HEK293T (cell line): Measurements from ENCODE around the gene ZCWPW1.
A peak's percentile ranks its signal among the peaks of the same experiment; 100 is the strongest.

Source experiments
- CTCF ChIA-PET: fragments of 350-600 bp; formaldehyde crosslinking; extraction: SDS; loops from one replicate; lab custom pipeline; 2021; ENCODE audit warnings: antibody characterized with exemption, inconsistent platforms; lab: Yijun Ruan, JAX
- POLR2A ChIA-PET: fragments of 350-600 bp; formaldehyde crosslinking; extraction: SDS; loops from one replicate; lab custom pipeline; 2020; ENCODE audit warnings: antibody characterized with exemption, inconsistent platforms; lab: Yijun Ruan, JAX
- DNase-seq: peaks from one replicate; pipeline ENCODE4 v3.0.0; 2012; ENCODE audit warnings: mixed read lengths; ENCODE audit errors: extremely low spot score
- ARNT ChIP-seq: fragments of 450-650 bp; IDR thresholded peaks from 2 replicates; pipeline ENCODE4 v1.6.1; 2017; ENCODE audit warnings: mild to moderate bottlenecking
- BHLHE40 ChIP-seq: fragments of 450-650 bp; IDR thresholded peaks from 2 replicates; pipeline ENCODE4 v1.6.1; 2016; ENCODE audit warnings: mild to moderate bottlenecking, moderate library complexity, borderline replicate concordance
- CTBP1 ChIP-seq: fragments of 450-650 bp; IDR thresholded peaks from 2 replicates; pipeline ENCODE4 v1.6.1; 2016; ENCODE audit warnings: borderline replicate concordance
- ELF4 ChIP-seq: fragments of 450-650 bp; IDR thresholded peaks from 2 replicates; pipeline ENCODE4 v1.6.1; 2017; ENCODE audit warnings: antibody characterized with exemption
- FOXA1 ChIP-seq: fragments of 450-650 bp; IDR thresholded peaks from 2 replicates; pipeline ENCODE4 v1.6.1; 2016; ENCODE audit warnings: mild to moderate bottlenecking
- FOXK2 ChIP-seq: fragments of 450-650 bp; IDR thresholded peaks from 2 replicates; pipeline ENCODE4 v1.6.1; 2016; ENCODE audit warnings: mild to moderate bottlenecking
- FOXM1 ChIP-seq: fragments of 450-650 bp; IDR thresholded peaks from 2 replicates; pipeline ENCODE4 v1.6.1; 2017; ENCODE audit warnings: mild to moderate bottlenecking, borderline replicate concordance
- HDGF ChIP-seq: fragments of 450-650 bp; IDR thresholded peaks from 2 replicates; pipeline ENCODE4 v1.6.1; 2017; ENCODE audit warnings: antibody characterized with exemption, borderline replicate concordance
- L3MBTL2 ChIP-seq: fragments of 450-650 bp; conservative IDR thresholded peaks from 2 replicates; pipeline ENCODE4 v1.6.1; 2016; ENCODE audit warnings: mild to moderate bottlenecking
- LEF1 ChIP-seq: fragments of 450-650 bp; IDR thresholded peaks from 2 replicates; pipeline ENCODE4 v1.6.1; 2017; ENCODE audit warnings: mild to moderate bottlenecking, borderline replicate concordance
- NFRKB ChIP-seq: fragments of 450-650 bp; IDR thresholded peaks from 2 replicates; pipeline ENCODE4 v1.6.1; 2016; ENCODE audit warnings: mild to moderate bottlenecking, moderate library complexity
- PKNOX1 ChIP-seq: fragments of 450-650 bp; IDR thresholded peaks from 2 replicates; pipeline ENCODE4 v1.6.1; 2016
- SP1 ChIP-seq: fragments of 450-650 bp; IDR thresholded peaks from 2 replicates; pipeline ENCODE4 v1.6.1; 2017
- SUZ12 ChIP-seq: fragments of 450-650 bp; IDR thresholded peaks from 2 replicates; pipeline ENCODE4 v1.6.1; 2016; ENCODE audit warnings: mild to moderate bottlenecking
- TARDBP ChIP-seq: fragments of 450-650 bp; IDR thresholded peaks from 2 replicates; pipeline ENCODE4 v1.6.1; 2016

Gene ZCWPW1

GRCh38 chr7:100472854-100473499 lies 44.5 kb upstream of the ZCWPW1 start:
- no peak for DNase-seq
- POLR2A ChIA-PET, result no interaction called here
- CTCF ChIA-PET, result no interaction called here
- no peak for TF ChIP-seq SUZ12
- no peak for TF ChIP-seq FOXK2

- ChIA-PET POLR2A (no interaction called here), CTCF (no interaction called here)
- no peak for DNase-seq
Measured at GRCh38 chr7:100472121-100472851, 43.8 kb upstream of the ZCWPW1 start.

GRCh38 chr7:100471021-100471420 lies 42.5 kb upstream of the ZCWPW1 start:
- no peak for DNase-seq
- POLR2A ChIA-PET, result no interaction called here
- CTCF ChIA-PET, result no interaction called here
- TF ChIP-seq FOXA1, result no peak
- no peak for TF ChIP-seq NFRKB
- no peak for TF ChIP-seq ARNT
- TF ChIP-seq FOXK2, result no peak
- no peak for TF ChIP-seq FOXM1
- no peak for TF ChIP-seq PKNOX1
- no peak for TF ChIP-seq SP1

More at GRCh38 chr7:100472121-100472851, 43.8 kb upstream of the ZCWPW1 start:
- TF ChIP-seq BHLHE40 (no peak), FOXK2 (no peak), PKNOX1 (no peak), ELF4 (no peak)

GRCh38 chr7:100469227-100470044 lies 40.9 kb upstream of the ZCWPW1 start:
- CTCF ChIA-PET, result interaction anchor here (0.5 to 1.5 kb wide), 9 partner anchors 9 to 95 kb away, joined by 3 to 13 read pairs (median 4); partner anchors contain the start of gene TSC22D4
- DNase-seq, result peak; percentile 90
- TF ChIP-seq SUZ12 (no peak), FOXK2 (no peak)
- POLR2A ChIA-PET, result interaction anchor here (0.8 to 1.6 kb wide), 4 partner anchors 10 to 405 kb away, joined by 3 to 5 read pairs (median 4); partner anchors contain the start of genes FBXO24, LRCH4, SRRT and TSC22D4

- TF ChIP-seq ELF4 (no peak), SUZ12 (no peak), TARDBP (no peak), SP1 (no peak), CTBP1 (no peak), L3MBTL2 (no peak), ARNT (no peak)
- DNase-seq, result no peak
- ChIA-PET POLR2A (no interaction called here), CTCF (interaction anchor here (1.2 kb wide), 1 partner anchor 97 kb away, joined by 4 read pairs; no protein-coding TSS in a partner anchor)
Measured at GRCh38 chr7:100467638-100468373, 39.3 kb upstream of the ZCWPW1 start.

GRCh38 chr7:100466653-100467605 lies 38.4 kb upstream of the ZCWPW1 start:
- DNase-seq, result no peak
- ChIA-PET CTCF (interaction anchor here (1.2 to 2.6 kb wide), 2 partner anchors 11 to 98 kb away, joined by 4 to 13 read pairs; no protein-coding TSS in a partner anchor), POLR2A (no interaction called here)
- no peak for TF ChIP-seq LEF1
- TF ChIP-seq FOXK2, result no peak
- no peak for TF ChIP-seq NFRKB
- TF ChIP-seq FOXA1, result no peak
- no peak for TF ChIP-seq SUZ12
- TF ChIP-seq L3MBTL2, result no peak
- no peak for TF ChIP-seq FOXM1
- no peak for TF ChIP-seq PKNOX1
- no peak for TF ChIP-seq ELF4
- no peak for TF ChIP-seq ARNT
- TF ChIP-seq CTBP1, result no peak
- no peak for TF ChIP-seq HDGF
